Measurements from ENCODE around the gene MFAP4.

GRCh38 chr17:19387921-19388521, 1.0 kb upstream of the MFAP4 start:
- TF ChIP-seq CTCF (conservative IDR thresholded peaks at IDR 0.05; ENCODE audit: low read length), result no peak
- no peak for TF ChIP-seq EZH2phosphoT487 (IDR thresholded peaks at IDR 0.05; ENCODE audit: borderline replicate concordance)

Data from Loucy (cell line).